ENCODE measurements around the gene UBE2G2. TPM values are rescaled to one million over a fixed set of nuclear protein-coding genes. Genes with fewer than 3 reads are reported as not detected.

The UBE2G2 gene
- polyA plus RNA-seq, 1 donor: 93.3 TPM

DNA sequence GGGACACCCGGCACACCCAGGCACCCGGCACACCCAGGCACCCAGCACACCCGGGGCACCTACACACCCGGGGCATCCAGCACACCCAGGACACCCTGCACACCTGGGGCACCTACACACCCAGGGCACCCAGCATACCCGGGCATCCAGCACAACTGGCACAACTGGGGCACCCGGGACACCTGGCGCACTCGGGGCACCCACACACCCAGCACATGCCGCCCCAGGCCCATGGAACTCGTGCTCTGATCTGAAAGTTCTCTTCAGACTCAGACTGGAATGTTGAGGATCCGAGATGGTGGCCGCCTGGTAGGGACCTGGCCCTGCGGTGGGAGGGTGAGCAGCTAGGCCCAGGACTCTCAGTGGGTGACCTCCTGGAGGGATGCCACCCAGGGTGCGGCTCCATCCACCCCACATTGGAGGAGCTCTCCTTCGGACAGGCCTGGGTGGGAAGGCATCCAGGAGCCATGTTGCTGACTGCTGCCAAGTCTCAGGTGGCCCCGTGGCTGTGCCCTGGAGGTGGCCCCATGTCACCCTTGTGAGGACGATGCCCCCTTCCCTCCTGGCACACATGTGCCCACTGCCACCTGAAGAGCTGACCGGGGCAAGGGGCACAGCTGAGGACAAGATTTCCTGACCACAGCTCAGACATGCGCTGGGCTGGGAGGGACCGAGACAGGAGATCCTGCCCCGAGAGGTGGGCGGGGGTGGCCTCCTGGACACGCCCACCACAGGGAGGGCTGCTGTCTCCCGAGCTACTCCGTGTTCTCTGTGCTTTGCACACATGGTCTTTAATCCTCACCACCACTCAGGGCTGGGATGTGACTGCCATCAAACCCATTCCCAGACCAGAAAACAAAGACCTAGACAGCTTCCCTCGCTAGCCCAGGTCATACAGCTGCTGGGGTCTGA, 37.0 kb downstream of the UBE2G2 start:
- no peak for DNase-seq (ENCODE audit: low read depth)

DNA sequence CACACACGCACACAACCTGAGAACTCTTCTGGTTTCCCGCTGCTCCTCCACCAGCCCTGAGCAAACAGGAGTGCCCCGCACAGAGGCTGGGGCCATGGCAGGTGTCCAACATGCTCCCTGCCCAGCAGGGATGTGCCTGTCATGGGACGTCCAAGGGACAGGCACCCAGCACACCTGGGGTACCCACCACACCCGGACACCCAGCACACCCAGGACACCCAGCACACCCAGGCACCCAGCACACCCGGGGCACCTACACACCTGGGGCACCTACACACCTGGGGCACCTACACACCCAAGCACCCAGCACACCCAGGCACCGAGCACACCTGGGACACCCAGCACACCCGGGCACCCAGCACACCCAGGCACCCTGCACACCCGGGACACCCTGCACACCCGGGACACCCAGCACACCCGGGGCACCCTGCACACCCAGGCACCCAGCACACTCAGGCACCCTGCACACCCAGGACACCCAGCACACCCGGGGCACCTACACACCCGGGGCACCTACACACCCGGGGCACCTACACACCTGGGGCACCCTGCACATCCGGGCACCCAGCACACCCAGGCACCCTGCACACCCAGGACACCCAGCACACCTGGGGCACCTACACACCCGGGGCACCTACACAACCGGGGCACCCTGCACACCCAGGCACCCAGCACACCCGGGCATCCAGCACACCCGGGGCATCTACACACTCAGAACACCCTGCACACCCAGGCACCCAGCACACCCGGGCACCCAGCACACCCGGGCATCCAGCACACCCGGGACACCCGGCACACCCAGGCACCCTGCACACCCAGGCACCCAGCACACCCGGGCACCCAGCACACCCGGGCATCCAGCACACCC, 37.9 kb downstream of the UBE2G2 start:
- no peak for DNase-seq (ENCODE audit: low read depth)

DNA sequence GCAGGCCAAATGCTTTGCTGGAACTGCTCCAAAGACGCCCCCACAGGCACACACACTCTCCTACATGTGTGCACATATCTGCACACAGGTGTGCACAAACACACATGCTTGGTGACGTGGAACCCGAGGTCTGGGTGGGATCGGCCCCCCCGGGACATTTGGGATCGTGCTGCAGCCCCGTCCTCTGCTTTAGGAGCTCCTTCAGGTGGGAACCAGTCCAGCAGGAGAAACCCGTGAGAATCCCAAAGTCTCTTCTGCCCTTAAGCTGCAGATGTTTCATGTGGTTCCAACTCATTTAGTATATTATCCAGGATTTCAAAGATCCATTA, 38.6 kb downstream of the UBE2G2 start:
- DNase-seq (ENCODE audit: low read depth): no peak

DNA sequence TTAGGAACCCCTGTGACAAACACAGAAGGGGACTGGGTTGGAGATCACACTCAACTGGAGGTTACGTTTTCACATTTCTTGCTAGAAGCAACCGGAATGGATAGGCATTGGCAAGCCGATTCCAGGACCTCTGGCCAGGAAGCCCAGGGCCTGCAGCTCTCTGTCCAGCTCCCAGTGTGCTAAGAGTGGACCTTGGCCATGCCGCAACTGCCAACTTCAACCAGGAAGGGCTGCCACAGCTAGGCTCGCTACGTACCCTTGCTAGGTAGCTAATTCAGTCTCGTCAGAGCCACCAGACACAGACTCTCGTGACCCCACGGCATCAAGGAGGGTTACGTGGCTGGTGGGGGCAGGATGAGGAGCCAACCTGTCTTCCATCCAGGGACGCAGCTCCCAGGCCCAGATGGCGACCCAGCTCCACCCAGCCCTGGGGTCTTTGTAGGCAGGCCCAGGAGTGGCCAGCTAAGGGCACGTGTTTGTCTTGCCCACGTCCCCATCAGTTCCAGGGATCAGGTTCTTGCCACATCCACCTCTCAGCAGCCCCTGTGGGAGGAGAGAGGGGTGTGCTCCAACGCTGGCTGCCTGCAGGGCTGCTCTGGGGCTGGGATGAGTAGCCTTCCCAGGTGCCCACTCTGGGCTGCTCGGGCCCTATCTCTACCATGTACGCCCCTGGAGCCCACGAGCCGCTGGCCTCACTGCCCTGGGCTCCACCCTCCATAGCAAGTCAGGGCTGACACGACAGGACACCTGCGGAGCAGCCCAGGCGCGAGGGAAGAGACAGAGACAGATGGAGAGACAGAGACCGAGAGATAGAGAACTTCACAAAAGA, 39.2 kb downstream of the UBE2G2 start:
- no peak for DNase-seq (ENCODE audit: low read depth)

DNA sequence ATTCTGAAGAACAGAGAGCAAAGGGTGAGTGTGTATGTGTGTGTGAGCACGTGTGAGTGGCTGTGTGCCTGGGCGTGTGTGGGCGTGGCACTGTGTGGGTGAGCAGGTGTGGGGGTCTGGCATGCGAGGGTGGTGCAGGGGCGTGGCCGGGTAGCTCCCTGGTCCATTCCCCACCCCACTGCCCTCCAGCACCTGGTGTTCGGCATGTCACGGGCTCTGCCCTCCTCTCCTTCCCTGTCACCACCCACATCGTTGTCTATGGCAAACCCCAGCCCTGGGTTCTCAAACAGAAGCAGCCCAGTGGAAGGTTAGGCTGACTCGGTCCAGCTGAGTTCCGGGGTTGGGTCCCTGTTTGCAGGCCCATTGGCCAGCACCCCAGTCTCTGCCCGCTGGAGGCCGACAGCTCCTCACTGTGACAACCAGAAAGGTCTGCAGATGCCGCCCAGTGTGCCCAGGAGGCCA, 39.8 kb downstream of the UBE2G2 start:
- DNase-seq (ENCODE audit: low read depth): no peak

DNA sequence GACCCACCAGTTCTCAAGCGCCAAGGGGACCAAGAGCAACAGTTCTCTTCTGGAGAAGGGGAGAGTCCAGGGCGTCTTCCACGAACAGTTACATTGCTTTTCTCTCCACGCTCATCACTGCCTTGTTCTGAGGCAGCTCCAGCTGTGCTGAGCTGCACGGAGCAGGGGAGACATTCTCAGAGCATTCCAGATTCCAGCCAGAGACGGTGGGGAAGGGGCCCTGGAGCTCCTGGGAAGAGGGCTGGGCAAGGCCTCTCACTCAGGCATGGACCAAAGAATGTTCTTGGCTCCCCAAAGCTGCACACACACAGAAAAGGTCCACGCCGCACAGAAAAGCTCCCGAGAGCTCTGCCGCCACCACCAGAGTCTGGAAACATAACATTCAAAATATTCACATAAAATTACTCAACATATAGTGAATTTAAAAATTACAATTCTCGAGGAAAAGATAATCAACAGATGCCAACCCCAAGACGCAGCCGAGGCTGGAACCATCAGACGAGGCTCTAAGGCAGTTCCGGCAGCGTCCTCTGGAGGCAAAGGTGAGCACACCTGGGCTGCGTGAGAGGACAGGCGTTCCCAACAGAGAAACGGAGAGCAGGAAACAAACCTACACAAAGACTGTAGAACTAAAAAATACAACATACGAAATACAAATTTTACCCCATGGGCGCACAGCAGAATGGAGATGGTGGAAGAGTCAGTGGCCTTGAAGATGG, 40.5 kb downstream of the UBE2G2 start:
- DNase-seq (ENCODE audit: low read depth): no peak

DNA sequence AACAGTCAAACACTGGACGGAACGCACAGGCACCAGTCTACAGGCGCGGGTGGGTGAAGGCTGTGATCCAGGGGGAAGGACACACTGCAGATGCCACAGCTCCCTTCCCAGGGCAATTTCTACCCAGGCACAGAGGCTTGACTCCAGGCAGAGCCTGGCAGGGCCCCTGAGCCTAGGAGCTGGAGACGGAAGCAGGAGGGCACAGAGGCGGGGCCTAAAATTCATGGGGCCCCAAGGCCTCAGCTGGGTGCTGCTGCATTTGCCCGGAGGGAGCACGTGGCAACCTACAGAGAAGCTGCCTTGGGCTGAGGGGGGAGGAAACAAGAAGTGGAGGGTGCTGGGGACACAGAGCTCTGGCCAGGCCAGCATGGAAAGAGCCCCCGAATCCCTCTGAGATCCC, 41.2 kb downstream of the UBE2G2 start:
- no peak for DNase-seq (ENCODE audit: low read depth)

DNA sequence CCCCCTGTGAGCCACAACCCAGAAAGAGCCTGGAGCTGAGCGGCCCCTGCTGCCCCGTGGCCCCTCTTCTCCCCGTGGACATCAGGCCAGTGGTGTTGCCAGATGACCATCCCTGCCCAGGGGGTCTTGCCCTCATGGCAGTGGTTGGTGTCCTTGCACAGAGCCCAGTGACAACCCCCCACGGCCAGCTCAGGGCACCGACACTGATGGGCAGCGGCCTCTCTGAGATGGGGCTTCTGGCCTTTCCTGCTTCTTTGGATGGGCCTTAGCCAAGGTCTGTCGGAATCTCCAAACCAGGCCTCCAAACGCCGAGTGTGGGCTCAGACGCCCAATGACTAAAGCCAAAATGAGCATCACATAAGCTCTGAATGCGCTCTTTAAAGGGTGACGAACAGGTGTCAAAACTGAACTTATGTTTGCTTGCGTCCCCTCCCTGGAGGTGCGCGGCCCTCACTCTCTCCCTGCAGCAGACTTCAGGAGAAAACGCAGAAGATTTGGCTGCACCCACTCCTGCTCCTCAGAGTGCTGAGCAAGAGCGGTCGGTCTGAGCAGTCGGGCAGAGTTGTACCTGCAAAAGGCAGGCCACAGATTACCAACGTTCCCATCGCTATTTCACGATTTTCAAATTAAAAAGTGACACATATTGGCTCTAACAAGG, 41.9 kb downstream of the UBE2G2 start:
- DNase-seq (ENCODE audit: low read depth): no peak

DNA sequence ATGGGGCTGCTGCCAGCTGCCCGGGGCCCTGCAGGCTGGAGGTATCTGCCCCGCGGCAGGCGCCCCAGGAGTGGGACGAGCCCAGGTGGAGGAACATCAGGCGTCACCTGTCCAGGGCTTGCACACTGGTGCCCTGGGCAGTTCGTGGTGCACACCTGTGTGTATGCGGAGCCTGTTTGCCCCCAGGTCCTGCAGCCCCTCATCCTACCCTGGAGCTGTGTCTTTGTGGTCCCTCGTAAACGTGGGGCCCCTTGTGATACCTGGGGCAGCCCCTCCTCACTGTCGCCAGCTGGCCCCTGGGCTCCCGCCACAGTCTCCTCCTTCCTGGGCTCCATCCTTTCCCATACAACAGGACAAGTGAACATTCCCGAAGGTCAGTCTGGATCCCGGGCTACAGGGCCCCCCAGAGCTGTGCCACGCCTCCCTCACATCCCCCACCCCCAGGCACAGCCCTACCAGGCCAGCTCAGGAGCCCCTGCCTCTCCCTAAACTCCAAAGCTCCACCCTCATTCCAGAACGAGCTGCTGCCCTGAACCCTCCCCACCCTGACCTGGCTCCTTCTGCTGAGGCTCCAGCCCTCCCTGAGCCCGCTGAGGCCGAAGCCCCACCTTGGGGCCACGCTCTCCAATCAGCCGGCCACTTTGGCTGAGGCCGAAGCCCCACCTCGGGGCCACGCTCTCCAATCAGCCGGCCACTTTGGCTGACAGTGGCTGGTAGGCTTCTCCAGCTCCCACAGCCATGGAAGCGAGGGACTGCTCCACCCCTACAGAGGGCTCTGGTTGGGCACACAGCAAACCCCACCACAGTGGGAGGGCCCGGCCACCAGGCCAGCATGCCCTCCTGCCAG, 42.6 kb downstream of the UBE2G2 start:
- no peak for DNase-seq (ENCODE audit: low read depth)

DNA sequence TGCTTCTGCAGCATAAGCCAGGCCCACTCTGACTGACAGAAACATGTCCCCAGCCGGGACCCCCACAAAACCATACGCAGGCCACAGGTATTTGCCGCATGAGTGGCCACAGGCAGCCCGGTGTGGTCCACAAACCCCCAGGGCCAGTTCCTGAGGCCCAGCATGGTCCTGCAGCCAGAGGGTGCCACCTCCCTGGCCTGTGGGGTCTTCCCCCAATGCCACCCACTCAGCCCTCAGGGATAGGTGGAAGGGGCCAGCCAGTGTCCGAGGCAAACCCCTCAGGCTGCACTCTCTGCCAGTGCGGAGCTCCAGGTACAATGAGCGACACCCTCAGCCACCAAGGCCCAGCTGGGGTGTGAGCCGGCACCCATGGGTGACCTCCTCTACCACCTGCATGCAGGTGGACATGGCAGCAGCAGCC, 43.5 kb downstream of the UBE2G2 start:
- DNase-seq (ENCODE audit: low read depth): no peak

DNA sequence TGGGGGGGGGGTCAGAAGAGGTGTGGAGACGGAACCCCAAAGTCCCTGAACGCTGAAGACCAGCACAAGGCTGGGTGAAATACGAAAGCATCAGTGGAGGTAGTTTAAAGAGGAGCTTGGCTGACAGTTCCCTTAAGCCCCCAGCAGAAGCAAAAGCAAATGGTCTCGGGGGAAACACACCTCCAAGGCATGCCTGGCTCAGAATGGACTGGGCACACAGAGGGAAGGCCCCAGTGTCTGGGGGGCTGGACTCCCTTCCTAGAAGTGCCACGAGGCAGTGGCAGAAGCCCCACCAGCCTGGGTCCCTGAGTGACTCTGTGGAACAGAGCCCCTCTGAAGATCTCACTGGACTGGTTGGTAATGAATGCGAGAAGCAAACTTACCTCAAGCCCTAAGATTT, 43.9 kb downstream of the UBE2G2 start:
- DNase-seq (ENCODE audit: low read depth): no peak

DNA sequence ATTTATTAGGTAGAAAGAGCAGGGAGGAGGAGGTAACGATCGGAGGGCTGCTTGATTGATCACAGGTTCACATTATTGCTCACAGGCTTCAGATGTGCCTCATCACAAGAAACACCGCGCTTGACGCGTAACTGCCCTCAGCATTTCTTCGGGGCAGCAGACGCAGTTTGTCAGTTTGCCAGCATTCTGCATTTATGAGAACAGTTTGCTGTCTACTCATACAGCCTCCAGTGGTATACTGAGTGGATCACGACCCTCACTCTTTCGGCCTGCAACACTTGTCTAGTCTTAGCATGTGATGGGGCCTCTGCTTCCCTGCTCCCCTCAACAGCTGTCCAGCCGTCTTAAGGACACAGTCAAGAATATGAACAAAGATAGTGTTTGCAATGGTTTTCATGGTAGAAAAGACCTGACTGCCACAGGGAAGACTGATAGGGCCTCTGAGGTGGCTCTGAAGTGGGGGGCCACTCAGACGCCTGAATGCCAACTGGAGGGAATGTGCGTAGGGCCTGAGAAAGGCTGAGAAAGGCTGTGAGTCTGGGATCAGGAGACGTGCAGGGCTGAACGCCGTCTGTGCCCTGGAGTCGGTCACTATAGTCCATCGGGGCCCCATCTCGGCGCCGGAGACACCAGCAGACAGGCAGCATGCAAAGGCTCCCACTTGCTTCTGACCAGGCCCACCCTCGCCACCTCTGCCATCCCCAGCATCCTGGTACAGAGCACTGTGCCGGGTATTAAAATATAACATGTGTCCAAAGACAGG, 45.0 kb downstream of the UBE2G2 start:
- DNase-seq (ENCODE audit: low read depth): no peak

DNA sequence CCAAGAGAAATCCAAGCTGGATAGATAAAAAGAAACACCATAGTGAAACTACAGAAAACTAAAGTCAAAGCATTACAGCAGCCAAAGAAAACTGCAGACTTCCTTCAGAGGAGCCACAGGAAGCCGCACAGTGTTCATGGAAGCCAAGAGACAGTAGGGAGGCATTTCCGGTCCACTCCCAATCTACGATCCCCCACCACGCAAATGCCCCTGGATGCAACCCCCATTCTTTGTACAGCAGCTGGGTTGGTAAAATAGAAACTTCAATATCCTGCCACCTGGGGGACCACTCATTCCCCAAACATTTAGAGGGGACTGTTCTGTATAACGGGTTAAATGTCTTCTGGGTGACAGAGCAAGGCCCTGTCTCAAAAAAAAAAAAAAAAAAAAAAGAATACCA, 46.4 kb downstream of the UBE2G2 start:
- DNase-seq (ENCODE audit: low read depth): no peak

DNA sequence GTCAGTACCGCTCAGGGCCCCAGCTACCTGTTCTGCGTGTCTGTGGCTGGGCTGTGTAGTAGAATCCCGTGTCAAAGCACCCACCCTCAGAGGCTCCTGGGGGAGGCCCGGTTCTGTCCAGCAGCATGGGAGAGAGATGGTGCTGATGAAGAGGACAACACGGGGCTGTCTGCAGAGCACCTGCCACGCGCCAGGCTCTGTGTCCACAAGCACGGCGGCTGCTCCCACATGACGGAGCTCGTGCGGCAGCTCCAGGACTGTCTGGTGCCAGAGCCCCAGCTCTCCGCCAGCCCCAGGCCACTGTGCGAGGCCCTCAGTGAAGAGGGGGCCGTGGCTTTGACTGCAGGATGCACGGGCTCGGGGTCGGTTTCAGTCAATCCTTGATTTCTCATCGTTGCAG, 48.3 kb downstream of the UBE2G2 start:
- no peak for DNase-seq (ENCODE audit: low read depth)

DNA sequence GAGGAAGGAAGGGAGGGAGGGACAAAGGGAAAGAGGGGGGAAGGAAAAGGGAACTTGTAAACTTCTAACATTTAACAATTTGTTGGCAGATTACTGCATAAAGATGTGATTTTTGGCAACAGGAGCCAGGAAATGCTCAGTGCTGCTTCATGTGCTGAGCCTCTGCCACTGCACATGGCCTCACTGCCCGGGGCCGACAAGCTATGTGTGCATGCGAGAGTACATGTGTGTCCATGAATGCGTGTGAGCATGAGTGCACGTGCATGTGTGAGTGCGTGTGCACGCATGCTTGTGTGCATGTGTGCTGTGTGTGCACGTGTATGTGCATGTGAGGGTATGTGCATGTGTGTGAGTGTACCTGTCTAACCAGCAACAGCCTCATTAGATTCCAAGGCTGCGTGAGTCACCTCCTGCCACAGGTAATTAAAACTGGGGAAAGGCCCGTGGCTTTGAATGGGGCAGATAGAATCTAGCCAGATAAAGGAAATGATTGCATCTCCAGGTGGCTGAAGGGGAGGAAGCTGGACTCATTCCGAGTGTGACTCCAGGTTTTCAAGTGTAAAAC, 48.9 kb downstream of the UBE2G2 start:
- peak; percentile 8 for DNase-seq (ENCODE audit: low read depth)

DNA sequence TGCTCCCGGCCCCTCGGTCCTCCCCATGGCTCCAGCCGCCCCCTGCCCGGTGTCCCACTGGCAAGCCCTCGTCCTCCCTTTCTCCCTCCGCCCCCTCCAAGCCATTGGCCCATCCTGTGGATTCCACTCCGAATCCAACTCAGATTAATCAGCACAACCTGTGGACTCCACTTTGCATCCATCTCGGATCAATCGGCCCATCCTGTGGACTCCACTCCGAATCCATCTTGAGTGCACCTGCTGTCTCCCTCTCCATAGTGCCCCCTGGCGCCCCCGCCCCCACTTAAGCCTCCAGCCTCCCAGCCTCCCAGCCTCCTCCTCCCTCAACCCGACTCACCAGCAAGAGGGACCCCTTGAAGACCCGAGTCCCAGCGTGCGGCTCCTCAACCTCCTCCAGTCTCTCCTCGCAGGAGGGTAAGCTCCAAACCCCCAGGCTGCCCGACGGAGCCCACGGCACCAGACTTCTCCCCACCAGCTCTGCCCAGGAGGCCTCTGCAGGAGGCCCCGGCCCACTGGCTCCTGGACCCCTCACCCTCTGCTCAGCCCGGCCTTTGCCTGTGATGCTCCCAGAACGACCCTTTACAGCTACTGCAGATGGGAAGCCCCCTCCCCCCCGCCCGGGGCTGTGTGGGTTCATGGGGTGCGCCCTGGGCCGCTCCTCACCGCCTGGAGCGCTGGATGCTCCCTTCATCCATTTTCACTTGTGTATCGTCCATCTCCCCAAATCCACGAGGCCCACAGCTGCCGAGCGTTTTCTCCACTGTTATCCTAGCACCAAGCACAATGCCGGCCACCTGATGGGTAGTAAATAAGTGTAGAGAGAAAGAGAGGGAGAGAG, 49.6 kb downstream of the UBE2G2 start:
- DNase-seq (ENCODE audit: low read depth): no peak

DNA sequence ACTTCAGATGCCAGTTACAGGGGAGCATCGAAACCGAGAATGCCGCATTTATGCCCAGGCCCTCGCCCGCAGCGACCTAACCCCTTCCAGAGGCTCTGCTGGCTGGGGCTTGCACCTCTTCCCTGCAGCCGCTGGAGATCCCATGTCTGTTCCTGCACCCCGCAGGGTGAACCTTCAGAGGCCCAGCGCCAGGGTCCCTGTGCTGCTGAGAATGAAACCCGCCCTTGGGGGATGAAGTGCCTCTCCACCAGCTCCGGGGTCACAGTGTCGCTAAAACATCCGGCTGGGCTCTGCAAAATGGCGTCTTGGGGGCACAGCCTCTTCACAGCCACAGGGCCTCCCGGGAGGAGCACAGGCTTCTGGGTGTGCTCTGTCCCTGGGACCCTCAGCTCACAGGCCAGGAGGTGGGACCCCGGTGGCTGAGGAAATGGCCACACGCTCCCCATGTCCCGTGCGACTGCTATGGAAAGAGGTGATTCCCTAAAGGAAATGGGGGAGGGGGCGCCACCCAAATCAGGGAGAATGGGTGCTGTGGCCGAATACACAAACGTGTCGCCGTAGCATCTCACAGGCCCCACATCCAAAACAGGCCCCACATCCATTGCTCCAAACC, 50.3 kb downstream of the UBE2G2 start:
- no peak for DNase-seq (ENCODE audit: low read depth)

Data from forelimb muscle (tissue), 1 donor.